22Rv1 (cell line): ENCODE results near the gene CYP2W1.

Source experiments
- H3K27ac ChIP-seq: fragments of 450-650 bp; 2 replicates; pipeline ENCODE4 v1.5.1; 2017
- CTCF ChIP-seq: fragments of 450-650 bp; IDR thresholded peaks from 2 replicates; pipeline ENCODE4 v1.5.1; 2017; ENCODE audit warnings: mild to moderate bottlenecking
- ZFX ChIP-seq: fragments of 450-650 bp; IDR thresholded peaks from 2 replicates; pipeline ENCODE4 v1.6.1; 2017; ENCODE audit warnings: antibody characterized with exemption, borderline replicate concordance

Gene CYP2W1

GRCh38 chr7:983616-984071 is 663 bp downstream of the CYP2W1 start:
- no peak for TF ChIP-seq CTCF
- TF ChIP-seq ZFX: no peak
- no peak overlapping the region for H3K27ac ChIP-seq

GRCh38 chr7:984361-985126 is 1.6 kb downstream of the CYP2W1 start:
- TF ChIP-seq ZFX (no peak), CTCF (no peak)
- no peak overlapping the region for H3K27ac ChIP-seq

- no peak for TF ChIP-seq CTCF
- no peak for TF ChIP-seq ZFX
- no peak overlapping the region for H3K27ac ChIP-seq
Observed at GRCh38 chr7:985127-985416, 2.1 kb downstream of the CYP2W1 start.

- no peak overlapping the region for H3K27ac ChIP-seq
- TF ChIP-seq CTCF (no peak), ZFX (no peak)
Observed at GRCh38 chr7:985915-986741, 3.1 kb downstream of the CYP2W1 start.

- TF ChIP-seq CTCF (no peak), ZFX (no peak)
Observed at GRCh38 chr7:986766-987751, 4.1 kb downstream of the CYP2W1 start.

GRCh38 chr7:987909-988308 is 4.9 kb downstream of the CYP2W1 start:
- TF ChIP-seq ZFX: no peak
- TF ChIP-seq CTCF: no peak
- no peak overlapping the region for H3K27ac ChIP-seq

More at GRCh38 chr7:986766-987751, 4.1 kb downstream of the CYP2W1 start:
- no peak overlapping the region for H3K27ac ChIP-seq
